MM.1S (cell line): Measurements from ENCODE around the gene CCKAR.

Experiments used
- CTCF ChIP-seq: fragments of 300-600 bp; sonication (generic); IDR thresholded peaks from 2 replicates; pipeline ENCODE4 v1.5.1; 2016; ENCODE audit warnings: antibody characterized with exemption, low read length, mixed read lengths
- EZH2 ChIP-seq: fragments of 300-600 bp; sonication (generic); optimal IDR thresholded peaks from 2 replicates; pipeline ENCODE3; 2017; ENCODE audit warnings: low read depth, mild to moderate bottlenecking, antibody characterized with exemption, low read length, mixed read lengths

- TF ChIP-seq EZH2 (no peak), CTCF (no peak)
These were observed 27.4 kb downstream of the CCKAR start for GRCh38 chr4:26462874-26463273.
